GM12892 (cell line): Measurements from ENCODE around the gene SRCIN1.
A peak's percentile ranks its signal among the peaks of the same experiment; 100 is the strongest.

Experiments
- DNase-seq: peaks from one replicate; pipeline ENCODE4 v3.0.0; 2011; ENCODE audit not compliant: insufficient read length
- FAIRE-seq: peaks from 2 replicates; lab custom pipeline; 2011; peaks lifted over from hg19 to GRCh38; lab: Jason Lieb, UNC
- POLR2A ChIP-seq: IDR thresholded peaks from 2 replicates; pipeline ENCODE4 v1.6.1; 2011; ENCODE audit warnings: low read depth, low read length, control low read depth
- POLR2AphosphoS5 ChIP-seq: IDR thresholded peaks from 2 replicates; pipeline ENCODE4 v1.6.1; 2011; ENCODE audit warnings: low read depth, low read length, control low read depth
- TAF1 ChIP-seq: IDR thresholded peaks from 2 replicates; pipeline ENCODE4 v1.6.1; 2011; ENCODE audit warnings: low read depth, mild to moderate bottlenecking, control low read depth, low read length, borderline replicate concordance

Gene SRCIN1

DNA sequence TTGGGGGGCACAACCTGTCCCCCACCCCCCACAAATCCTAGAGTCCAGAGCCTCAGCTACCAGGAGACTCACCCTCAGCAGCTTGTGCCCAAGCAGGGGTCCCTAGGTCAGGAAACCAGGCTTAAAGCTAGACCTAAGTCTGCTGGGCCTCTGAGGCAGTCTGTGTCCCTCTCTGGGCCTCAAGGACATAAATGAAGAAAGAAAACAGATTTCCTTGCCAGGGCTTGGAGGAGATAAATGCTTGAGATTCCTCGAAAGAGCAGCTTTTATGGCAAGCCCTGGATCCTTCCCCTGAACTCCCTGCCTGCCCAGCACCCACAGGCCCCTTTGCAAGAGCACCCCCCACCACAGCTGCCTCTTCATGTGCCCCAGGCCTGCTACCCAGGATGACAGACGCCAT lies 3.3 kb downstream of the SRCIN1 start:
- DNase-seq: no peak
- no peak for FAIRE-seq
- TF ChIP-seq POLR2AphosphoS5: no peak
- TF ChIP-seq POLR2A: no peak
- no peak for TF ChIP-seq TAF1

DNA sequence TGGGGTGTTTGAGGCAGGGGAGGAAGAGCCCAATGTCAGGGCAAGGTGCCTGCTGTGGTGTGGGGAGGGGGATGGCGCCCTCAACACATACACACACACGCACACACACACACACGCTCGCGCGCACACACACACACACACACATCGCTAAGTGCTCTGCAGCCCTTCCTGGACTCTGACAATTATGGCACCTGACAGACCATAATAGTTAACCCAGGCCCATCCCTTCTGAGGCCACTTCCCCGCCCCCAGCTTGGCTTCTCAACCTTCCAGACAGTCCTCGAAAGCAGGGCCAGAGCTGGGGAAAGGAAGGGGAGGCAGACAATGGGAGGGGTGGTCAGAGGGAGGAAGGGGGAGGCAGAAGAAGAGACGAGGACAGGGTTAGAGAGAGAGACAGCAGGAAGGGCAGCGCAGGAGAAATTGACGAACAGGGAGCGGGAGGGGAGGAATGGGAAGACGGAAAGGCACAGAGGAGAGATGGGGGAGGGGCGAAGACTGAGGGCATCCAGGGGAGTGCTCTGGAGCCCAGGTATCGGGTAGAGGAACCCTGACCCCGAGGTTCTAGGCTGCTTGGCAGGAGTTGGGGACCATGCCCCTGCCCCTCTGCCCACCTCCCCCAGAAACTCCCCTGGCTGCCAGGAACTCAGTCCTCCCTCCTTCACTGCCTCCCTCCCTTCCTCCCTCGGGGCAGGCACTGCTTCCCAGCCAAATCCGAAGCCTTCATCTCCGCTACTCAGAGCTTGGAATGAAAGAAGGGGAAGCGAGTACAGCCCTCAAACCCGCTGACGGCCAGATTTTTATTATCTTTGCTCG lies 4.0 kb downstream of the SRCIN1 start:
- FAIRE-seq (no peak), DNase-seq (no peak)
- TF ChIP-seq POLR2A (no peak), POLR2AphosphoS5 (no peak), TAF1 (no peak)

DNA sequence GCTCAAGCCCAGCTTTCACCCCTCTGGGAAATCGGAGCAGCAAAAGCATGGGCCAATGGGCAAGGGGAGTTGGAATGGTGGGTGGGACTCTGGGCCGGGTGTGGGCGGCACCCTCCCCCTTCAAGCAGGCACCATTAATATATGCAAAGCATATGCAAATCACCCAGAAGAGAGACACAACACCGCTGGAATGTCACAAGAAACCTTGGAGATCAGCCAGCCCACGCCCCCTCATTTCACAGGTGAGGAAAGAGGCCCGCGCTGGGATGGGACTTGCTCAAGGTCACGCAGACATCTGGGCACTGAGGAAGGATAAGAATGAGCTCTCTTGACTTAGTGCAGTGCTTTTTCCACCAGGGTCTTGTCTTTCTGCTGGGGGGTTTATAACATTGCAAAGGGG lies 4.8 kb downstream of the SRCIN1 start:
- DNase-seq: no peak
- TF ChIP-seq POLR2AphosphoS5 (no peak), TAF1 (no peak), POLR2A (no peak)
- FAIRE-seq: no peak

DNA sequence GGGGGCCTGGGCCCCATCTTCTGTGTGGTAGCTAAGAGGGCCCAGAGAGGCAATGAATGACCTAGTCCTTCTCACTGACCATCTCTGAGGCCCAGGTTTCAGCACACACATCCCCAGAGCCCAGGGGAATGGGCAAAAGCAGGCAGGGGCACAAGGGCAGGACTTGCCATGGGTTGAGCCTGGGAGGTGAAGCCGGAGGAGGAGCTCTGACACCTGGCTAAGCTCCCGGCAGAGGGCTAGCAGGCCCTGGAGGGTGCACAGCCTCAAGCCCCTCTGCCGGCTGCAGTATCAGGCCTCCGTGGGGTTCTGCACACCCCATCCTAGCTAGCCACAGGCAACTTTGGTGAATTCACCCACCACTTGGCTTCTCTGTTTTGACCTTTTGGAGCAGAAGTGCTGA lies 5.3 kb downstream of the SRCIN1 start:
- FAIRE-seq: no peak
- TF ChIP-seq TAF1: no peak
- TF ChIP-seq POLR2AphosphoS5: no peak
- no peak for TF ChIP-seq POLR2A
- no peak for DNase-seq

DNA sequence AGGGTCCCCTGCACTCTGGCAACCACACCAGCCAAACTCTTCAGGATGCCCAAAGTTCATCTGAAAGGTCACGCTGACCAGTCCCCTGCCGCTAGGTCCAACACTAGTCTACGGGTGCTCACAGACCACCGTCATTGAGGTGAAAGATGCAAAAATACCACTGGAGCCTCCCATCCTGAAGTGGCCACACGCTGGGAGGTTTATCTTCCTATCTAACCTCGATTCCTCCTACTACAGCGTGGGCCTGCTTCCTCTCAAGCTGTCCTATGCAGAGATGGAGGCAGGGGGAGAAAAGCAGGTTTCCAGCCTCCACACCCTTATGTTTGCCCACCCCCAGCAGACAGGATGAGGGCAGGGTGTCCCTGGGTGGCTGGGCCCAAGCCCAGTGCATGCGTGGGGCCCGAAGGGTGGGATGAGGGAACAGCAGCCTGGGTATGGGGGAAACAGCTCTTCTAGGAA lies 6.3 kb downstream of the SRCIN1 start:
- TF ChIP-seq POLR2AphosphoS5 (no peak), POLR2A (no peak), TAF1 (no peak)
- no peak for FAIRE-seq
- no peak for DNase-seq

DNA sequence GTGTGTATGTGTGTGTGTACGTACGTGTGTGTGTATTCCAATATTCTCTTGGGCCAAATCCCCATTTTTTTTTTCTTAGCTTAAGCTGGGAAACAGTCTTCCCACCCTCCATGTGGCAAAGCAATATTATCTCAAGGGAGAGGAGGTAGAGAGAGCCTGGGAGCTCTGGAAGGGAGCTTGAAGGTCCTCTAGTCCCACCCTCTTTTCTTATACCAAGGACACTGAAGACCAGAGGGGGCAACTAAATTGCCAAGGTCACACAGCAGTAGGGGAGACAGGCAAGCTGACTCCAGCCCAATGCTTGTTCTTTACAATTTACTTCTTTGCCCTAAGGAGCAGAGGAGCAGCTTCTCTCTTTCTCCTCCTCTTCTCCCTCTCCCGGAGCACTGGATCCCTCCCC lies 6.8 kb downstream of the SRCIN1 start:
- FAIRE-seq (no peak), DNase-seq (no peak)
- TF ChIP-seq POLR2A: no peak
- no peak for TF ChIP-seq TAF1
- no peak for TF ChIP-seq POLR2AphosphoS5

DNA sequence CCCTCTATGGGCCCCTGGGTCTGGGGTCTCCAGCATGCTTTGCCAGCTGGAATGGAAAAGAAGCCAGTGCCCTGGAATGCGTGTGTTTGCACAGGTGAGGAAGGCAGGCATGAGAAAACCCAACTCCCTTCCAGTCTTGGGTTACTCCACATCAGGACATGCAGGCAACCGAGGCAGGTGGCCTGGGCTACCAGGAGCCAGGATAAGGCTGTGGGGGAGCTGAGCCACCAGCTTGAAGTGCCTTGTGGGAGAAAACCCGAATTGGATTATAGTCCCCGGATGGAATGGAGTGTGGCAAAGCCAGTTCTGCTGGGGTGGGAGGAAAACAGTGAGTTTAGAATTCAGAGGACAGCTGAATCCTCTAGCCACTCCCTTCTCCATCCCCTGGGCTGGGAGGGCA lies 7.2 kb downstream of the SRCIN1 start:
- FAIRE-seq (no peak), DNase-seq (peak; percentile 64)
- no peak for TF ChIP-seq POLR2AphosphoS5
- no peak for TF ChIP-seq TAF1
- no peak for TF ChIP-seq POLR2A

DNA sequence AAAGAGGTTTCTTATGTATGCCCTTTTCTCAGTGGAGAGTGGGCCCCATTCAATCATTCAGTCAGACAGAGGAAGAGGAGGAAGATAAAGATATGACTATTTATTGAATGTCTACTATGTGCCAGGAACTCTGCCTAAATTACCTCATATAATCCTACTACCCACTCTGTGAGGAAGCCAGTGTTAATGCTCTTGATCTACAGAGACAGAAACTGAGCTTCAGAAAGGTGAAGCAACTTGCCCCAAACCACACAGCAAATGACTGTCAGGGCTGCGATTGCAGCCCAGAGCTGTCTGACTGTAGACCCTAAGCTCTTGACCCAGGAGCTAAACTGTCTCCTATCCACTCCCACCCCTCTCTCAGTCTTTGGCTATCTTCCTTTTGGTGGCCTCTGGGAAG lies 8.4 kb downstream of the SRCIN1 start:
- DNase-seq (no peak), FAIRE-seq (no peak)
- TF ChIP-seq POLR2AphosphoS5 (no peak), TAF1 (no peak), POLR2A (no peak)

DNA sequence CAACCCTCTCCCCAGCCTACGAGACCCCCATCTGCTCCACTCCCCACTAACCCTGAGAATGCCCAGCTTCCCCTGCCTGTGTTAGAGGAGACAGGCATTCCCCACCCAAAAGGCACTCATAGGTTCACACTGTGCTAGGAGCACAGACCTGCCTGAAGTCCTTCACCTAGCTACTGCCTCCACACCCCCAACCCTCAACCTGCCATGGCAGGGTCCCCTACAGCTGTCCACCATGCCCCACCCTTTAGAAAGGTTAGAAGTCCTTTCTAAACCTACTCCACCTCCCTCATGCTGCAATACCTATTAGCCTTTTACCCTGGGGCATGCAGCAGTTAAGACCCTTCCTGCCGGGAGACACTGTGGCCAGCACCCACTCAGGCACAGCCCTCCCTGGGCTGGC lies 9.1 kb downstream of the SRCIN1 start:
- DNase-seq (no peak), FAIRE-seq (no peak)
- TF ChIP-seq POLR2A: no peak
- TF ChIP-seq POLR2AphosphoS5: no peak
- TF ChIP-seq TAF1: no peak

DNA sequence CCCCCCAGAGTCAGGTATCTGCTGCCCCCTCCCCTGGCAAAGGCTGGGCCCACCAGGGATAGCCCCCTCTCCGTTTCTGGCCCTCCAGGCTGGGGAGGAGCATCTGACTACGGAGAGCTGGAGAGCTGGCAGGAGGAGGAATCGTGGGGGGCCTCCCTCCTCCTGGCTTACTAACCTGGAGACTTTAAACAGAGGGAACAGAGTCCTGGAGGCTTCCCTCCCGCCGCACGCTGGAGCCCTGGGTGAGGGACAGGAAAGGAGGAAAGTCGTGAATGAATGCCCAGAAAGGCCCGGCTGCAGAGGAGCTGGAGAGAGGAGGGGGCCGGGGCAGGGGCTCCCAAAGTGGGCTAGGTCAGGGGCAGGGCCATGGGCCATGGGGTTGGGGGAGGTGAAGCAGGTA lies 9.9 kb downstream of the SRCIN1 start:
- TF ChIP-seq POLR2A: no peak
- no peak for TF ChIP-seq TAF1
- no peak for TF ChIP-seq POLR2AphosphoS5
- FAIRE-seq (no peak), DNase-seq (no peak)

DNA sequence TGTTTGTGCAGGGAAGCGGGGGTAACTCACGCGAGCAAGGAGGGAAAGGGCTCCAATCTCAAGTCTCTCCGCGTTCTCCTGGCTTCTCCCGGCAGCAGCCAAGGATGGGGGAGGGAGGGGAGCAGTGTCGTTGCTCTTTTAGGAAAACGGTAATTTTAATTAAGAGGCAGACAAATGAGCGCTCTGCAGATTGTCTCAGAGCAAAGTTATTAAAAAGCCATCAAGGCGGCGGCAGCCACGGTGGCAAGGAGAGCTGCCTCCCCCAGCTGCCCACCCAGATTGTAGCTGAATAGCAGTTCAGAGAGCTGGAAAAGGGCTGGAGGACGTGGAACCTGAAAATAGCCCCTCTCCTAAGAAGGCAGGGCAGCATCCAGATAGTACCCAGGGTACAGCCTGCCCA lies 11.6 kb downstream of the SRCIN1 start:
- no peak for FAIRE-seq
- TF ChIP-seq POLR2AphosphoS5: no peak
- TF ChIP-seq TAF1: no peak
- TF ChIP-seq POLR2A: no peak

DNA sequence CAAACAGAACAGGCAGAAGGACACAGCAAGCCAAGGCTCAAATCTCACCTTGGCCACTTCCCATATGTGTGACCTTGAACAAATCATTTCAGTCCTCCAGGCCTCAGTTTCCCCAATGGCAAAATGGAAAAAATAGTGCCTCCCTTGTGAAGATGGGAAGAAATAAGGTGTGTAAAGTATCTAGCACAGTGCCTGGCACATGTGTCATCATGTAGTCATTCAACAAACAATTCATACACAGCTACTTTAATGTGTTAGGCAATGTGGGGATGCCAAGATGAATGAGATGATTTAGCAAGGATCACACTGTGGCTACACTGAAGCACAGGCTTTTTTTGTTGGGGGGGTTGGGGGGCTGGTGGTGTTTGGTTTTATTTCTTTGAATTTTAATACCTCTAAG lies 13.3 kb downstream of the SRCIN1 start:
- DNase-seq (no peak), FAIRE-seq (no peak)
- TF ChIP-seq TAF1 (no peak), POLR2A (no peak), POLR2AphosphoS5 (no peak)

More for the DNA sequence above, 11.6 kb downstream of the SRCIN1 start:
- no peak for DNase-seq

DNA sequence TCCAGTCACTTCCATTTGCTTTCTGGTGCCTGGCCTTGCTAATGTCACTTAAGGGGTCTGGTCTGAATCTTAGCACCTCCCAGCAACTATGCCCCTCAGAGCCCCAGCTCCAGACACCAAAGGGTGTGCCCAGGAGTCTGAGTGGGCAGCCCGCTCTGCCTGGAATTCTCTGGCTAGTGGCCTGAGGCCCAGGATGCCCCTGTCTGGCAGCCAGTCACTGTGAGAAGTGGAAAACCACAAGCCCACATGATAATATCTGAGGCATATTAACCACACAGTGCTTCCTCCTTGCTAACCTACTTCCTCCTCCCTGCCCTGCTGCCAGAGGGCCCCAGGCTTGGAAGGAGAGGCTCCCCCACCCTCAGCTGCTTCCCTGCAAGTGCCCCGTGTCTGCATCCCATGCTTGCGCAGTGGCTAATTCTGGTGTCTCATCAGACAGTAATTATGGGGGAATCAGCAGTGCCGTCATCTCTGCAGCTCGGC lies 14.0 kb downstream of the SRCIN1 start:
- TF ChIP-seq POLR2AphosphoS5: no peak
- no peak for TF ChIP-seq TAF1
- TF ChIP-seq POLR2A: no peak
- DNase-seq (no peak), FAIRE-seq (no peak)
